ENCODE measurements around the gene ERGIC1. TPM values are rescaled to one million over a fixed set of nuclear protein-coding genes. Genes with fewer than 3 reads are reported as not detected.

ERGIC1 gene
- total RNA-seq, 2 donors from 2014 or later = 46.5 to 93.1 TPM

DNA sequence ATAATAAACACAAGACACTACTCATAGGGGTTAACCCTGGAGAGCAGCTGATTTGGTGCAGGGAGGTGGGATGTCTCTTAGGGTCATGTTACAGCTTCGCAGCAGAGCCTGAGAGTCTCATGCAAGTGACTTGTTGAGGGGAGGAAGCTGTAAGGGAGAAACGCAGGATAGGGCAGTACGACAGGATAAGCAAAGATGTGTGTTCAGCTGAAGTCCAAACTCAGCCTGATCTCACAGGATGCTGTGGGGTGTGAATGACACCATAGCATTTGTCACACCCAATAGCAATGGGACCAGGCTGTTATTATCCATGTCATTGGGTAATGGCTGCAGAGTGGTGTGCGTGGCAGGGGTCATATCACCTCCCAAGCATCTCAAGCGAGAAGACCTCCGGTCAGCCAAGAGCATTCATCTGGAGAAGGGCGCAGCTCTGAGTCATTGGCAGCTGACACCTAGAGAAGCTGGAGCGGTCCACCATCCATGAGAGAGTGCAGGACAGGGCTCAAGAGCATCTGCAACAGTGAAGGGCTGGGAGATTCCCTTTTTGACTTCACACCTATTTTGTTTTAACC lies 76.0 kb downstream of the ERGIC1 start:
- no peaks in the 10 kb centered on the region for H3K36me3 ChIP-seq (replicated peaks in 1 of 2; ENCODE audit: insufficient read depth in 1 of 2, low read depth in 2 of 2)
- WGBS, 2 donors = 77 to 90% methylated on average over 5 to 8 of the region's 8 CpGs
- intact Hi-C loops (cut with DNase I) = no loop called here
- H3K9me3 ChIP-seq = no peaks in the 10 kb centered on the region
- no peaks in the 10 kb centered on the region for H3K27me3 ChIP-seq
- peaks cover 17% of the 10 kb centered on the region for H3K4me1 ChIP-seq
- DNase-seq (no peak), ATAC-seq (no peak)
- no peak overlapping the region for H3K27ac ChIP-seq
- no peak for TF ChIP-seq POLR2A (IDR thresholded peaks at IDR 0.05)
- no peak for TF ChIP-seq CTCF (IDR thresholded peaks at IDR 0.05)
- no peak overlapping the region for H3K4me3 ChIP-seq

- DNase-seq (peak; percentile 41 to 76 (median 52)), ATAC-seq (peak; percentile 20)
- Histone ChIP-seq H3K27ac (peak overlapping the region in 2 of 4 donors; percentile 23 to 34), H3K4me3 (no peak overlapping the region), H3K27me3 (no peaks in the 10 kb centered on the region), H3K36me3 (replicated peaks in 1 of 2; ENCODE audit: insufficient read depth in 1 of 2, low read depth in 2 of 2) (peaks cover 4% of the 10 kb centered on the region in 2 donors), H3K9me3 (no peaks in the 10 kb centered on the region), H3K4me1 (peaks cover 7% of the 10 kb centered on the region)
- TF ChIP-seq POLR2A (IDR thresholded peaks at IDR 0.05) (no peak), CTCF (IDR thresholded peaks at IDR 0.05) (peak in 2 of 7 experiments; percentile 14 to 31)
- intact Hi-C loops (cut with DNase I) = no loop called here
- WGBS, 2 donors = 66 to 82% methylated on average over 7 to 9 of the region's 9 CpGs
Observed at GRCh38 chr5:172910828-172911627, 77.0 kb downstream of the ERGIC1 start.

DNA sequence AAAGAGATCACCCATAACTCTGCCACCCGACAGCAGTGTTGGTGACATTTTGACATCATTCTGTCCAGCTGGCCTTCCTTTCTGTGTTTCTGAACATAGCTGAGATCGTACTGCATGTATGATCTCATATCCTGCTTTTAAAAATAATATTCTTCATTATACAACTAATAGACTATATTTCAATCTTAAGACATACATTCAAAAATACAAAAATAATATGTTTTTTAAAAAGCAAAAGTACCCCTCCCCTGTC lies 77.5 kb downstream of the ERGIC1 start:
- 70 to 81% methylated on average over 2 of the region's 2 CpGs for WGBS, 2 donors
- intact Hi-C loops (cut with DNase I) = no loop called here
- peak overlapping the region in 2 of 4 donors; percentile 23 to 34 for H3K27ac ChIP-seq
- H3K9me3 ChIP-seq = no peaks in the 10 kb centered on the region
- no peaks in the 10 kb centered on the region for H3K27me3 ChIP-seq
- H3K4me1 ChIP-seq = peaks cover 2% of the 10 kb centered on the region
- no peak for DNase-seq
- H3K4me3 ChIP-seq = no peak overlapping the region
- no peak for TF ChIP-seq CTCF (IDR thresholded peaks at IDR 0.05)
- TF ChIP-seq POLR2A (IDR thresholded peaks at IDR 0.05) = no peak
- ATAC-seq = no peak
- H3K36me3 ChIP-seq (replicated peaks in 1 of 2; ENCODE audit: insufficient read depth in 1 of 2, low read depth in 2 of 2) = peaks cover 4 to 5% of the 10 kb centered on the region in 2 donors

DNA sequence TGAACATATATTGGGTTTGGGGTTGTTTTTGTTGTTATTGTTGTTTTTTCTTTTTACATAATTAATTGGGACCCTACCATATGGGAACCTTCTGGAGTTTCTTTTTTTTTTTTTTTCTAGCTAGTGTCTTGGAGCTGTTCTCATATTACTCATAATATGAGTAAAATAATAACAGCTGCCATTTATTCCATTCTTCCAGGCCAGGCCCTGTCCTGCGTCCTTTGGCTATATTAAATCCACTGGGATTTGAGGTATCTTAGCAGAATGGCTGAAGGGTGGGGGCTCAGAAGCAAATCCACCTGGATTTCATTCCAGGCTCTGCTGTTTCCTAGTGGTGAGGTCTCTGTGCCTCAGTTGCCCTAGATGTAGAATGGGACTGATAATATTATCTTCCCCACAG lies 77.9 kb downstream of the ERGIC1 start:
- intact Hi-C loops (cut with DNase I) = no loop called here
- H3K27ac ChIP-seq = peak overlapping the region in 1 of 4 donors; percentile 34
- 88 to 94% methylated on average over 1 of the region's 1 CpG for WGBS, 2 donors
- H3K36me3 ChIP-seq (replicated peaks in 1 of 2; ENCODE audit: insufficient read depth in 1 of 2, low read depth in 2 of 2) = peaks cover 4 to 5% of the 10 kb centered on the region in 2 donors
- no peaks in the 10 kb centered on the region for H3K9me3 ChIP-seq
- TF ChIP-seq CTCF (IDR thresholded peaks at IDR 0.05) = no peak
- TF ChIP-seq POLR2A (IDR thresholded peaks at IDR 0.05) = no peak
- ATAC-seq (no peak), DNase-seq (no peak)
- no peaks in the 10 kb centered on the region for H3K27me3 ChIP-seq
- H3K4me1 ChIP-seq = no peaks in the 10 kb centered on the region
- no peak overlapping the region for H3K4me3 ChIP-seq

Data from body of pancreas (tissue), 4 donors.